ENCODE data around the gene WIPF3.
A peak's percentile ranks its signal among the peaks of the same experiment; 100 is the strongest.

WIPF3 gene

GRCh38 chr7:29919790-29920189 is 113.5 kb downstream of the WIPF3 start:
- no peak for TF ChIP-seq CTCF (IDR thresholded peaks at IDR 0.05; ENCODE audit: low read depth, low read length)
- in situ Hi-C loops (cut with HindIII; ENCODE audit: low sequenced_read_pairs), result no loop called here
- no peak for DNase-seq (ENCODE audit: low read depth, low spot score)
- H3K4me3 ChIP-seq (ENCODE audit: low read depth, low read length), result no peak overlapping the region

GRCh38 chr7:29920491-29920890 is 114.2 kb downstream of the WIPF3 start:
- no peak overlapping the region for H3K4me3 ChIP-seq (ENCODE audit: low read depth, low read length)
- TF ChIP-seq CTCF (IDR thresholded peaks at IDR 0.05; ENCODE audit: low read depth, low read length), result no peak
- no peak for DNase-seq (ENCODE audit: low read depth, low spot score)
- in situ Hi-C loops (cut with HindIII; ENCODE audit: low sequenced_read_pairs), result no loop called here

- in situ Hi-C loops (cut with HindIII; ENCODE audit: low sequenced_read_pairs), result no loop called here
- peak; percentile 70 for DNase-seq (ENCODE audit: low read depth, low spot score)
- no peak overlapping the region for H3K4me3 ChIP-seq (ENCODE audit: low read depth, low read length)
- TF ChIP-seq CTCF (IDR thresholded peaks at IDR 0.05; ENCODE audit: low read depth, low read length), result peak; percentile 88
These were observed 115.2 kb downstream of the WIPF3 start for GRCh38 chr7:29921404-29922010.

- H3K4me3 ChIP-seq (ENCODE audit: low read depth, low read length), result no peak overlapping the region
- DNase-seq (ENCODE audit: low read depth, low spot score), result no peak
- in situ Hi-C loops (cut with HindIII; ENCODE audit: low sequenced_read_pairs), result no loop called here
- TF ChIP-seq CTCF (IDR thresholded peaks at IDR 0.05; ENCODE audit: low read depth, low read length), result no peak
These were observed 116.8 kb downstream of the WIPF3 start for GRCh38 chr7:29922921-29923700.

- in situ Hi-C loops (cut with HindIII; ENCODE audit: low sequenced_read_pairs), result no loop called here
- TF ChIP-seq CTCF (IDR thresholded peaks at IDR 0.05; ENCODE audit: low read depth, low read length), result no peak
- DNase-seq (ENCODE audit: low read depth, low spot score), result no peak
- H3K4me3 ChIP-seq (ENCODE audit: low read depth, low read length), result no peak overlapping the region
These were observed 117.7 kb downstream of the WIPF3 start for GRCh38 chr7:29924006-29924405.

GRCh38 chr7:29924684-29925083 is 118.4 kb downstream of the WIPF3 start:
- in situ Hi-C loops (cut with HindIII; ENCODE audit: low sequenced_read_pairs), result no loop called here
- DNase-seq (ENCODE audit: low read depth, low spot score), result no peak
- no peak for TF ChIP-seq CTCF (IDR thresholded peaks at IDR 0.05; ENCODE audit: low read depth, low read length)
- no peak overlapping the region for H3K4me3 ChIP-seq (ENCODE audit: low read depth, low read length)
